GM19455 (cell line): ENCODE measurements around the gene KTN1.

ENCODE experiments used
- ATAC-seq: cut with Tn5 transposase; IDR thresholded peaks from one replicate; pipeline ENCODE4 v1.9.1; 2021; ENCODE audit not compliant: unreplicated experiment

The KTN1 gene

DNA sequence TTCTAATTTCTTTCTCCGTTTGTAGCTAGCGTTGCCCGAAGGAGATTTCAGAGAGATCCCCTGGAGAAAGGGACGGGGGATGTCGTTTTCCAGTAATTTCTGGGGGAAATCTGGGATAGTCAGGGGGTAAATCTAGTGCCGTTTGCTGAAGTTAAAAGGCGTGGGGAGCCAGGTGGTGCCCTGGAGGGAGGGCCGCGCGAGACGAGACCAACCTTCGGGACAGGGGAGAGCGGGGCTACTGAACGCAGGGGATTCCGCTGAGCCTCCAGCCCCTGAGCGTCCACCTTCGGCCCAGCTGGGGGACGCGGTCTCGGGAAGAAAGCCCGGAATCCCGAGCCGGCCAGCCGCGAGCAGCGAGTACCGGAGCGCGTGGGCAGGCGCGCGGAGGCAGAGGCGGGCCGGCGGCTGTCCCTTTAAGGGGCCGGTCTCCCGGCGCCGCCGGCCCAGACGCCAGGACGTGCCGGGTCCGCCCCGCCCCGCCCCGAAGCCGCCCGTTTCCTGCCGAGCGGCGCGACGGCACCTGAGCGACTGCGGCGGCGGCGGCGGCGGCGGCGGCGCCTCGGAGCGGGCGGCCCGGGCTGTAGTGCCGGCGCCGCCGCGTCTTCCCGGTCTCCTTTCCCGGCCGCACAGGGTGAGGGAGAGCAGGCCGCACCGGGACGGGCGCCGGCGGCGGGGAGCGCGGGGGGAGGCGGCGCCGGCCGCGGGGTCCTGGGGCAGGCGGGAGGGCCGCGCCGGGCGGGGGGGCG is at the start of gene KTN1:
KTN1 (plus strand) TSS at position 484 of the 746 bp plus-strand sequence. CDS start 31,842 bp downstream, outside the sequence.
- ATAC-seq, result peak; percentile 81

GRCh38 chr14:55530464-55530863 is 49.5 kb upstream of the KTN1 start:
- ATAC-seq, result no peak

DNA sequence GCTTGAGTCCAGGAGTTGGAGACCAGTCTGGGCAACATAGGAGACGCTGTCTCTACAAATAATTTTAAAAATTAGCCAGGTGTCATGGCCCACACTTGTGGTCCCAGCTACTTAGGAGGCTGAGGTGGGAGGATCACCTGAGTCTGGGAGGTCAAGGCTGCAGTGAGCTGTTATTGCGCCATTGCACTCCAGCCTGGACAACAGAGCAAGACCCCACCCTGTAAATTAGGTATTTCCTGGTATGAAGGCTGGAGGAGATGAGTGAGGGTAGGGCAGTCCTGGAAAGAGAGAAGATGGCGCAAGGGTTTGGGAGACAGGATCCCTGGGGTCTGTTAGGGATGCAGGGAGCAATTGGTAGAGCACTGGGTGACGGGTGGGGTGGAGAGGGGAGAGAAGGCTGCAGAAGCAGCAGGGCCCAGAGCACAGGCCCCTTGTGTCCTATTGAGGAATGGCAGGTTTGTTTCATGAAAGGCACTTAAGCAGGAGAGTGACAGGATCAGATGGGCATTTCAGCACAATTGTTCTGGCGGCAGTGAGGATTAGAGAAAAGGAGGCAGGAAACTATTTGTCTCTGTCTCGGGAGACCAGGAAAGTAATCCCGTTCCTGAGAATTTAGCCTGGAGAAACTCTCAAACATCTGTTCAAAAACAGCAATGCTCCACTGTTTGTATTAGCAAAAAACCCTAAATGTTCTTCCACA is 47.2 kb upstream of the KTN1 start:
- no peak for ATAC-seq

GRCh38 chr14:55533960-55534359 is 46.0 kb upstream of the KTN1 start:
- no peak for ATAC-seq

- no peak for ATAC-seq
Observed at GRCh38 chr14:55535516-55536203, 44.3 kb upstream of the KTN1 start.

DNA sequence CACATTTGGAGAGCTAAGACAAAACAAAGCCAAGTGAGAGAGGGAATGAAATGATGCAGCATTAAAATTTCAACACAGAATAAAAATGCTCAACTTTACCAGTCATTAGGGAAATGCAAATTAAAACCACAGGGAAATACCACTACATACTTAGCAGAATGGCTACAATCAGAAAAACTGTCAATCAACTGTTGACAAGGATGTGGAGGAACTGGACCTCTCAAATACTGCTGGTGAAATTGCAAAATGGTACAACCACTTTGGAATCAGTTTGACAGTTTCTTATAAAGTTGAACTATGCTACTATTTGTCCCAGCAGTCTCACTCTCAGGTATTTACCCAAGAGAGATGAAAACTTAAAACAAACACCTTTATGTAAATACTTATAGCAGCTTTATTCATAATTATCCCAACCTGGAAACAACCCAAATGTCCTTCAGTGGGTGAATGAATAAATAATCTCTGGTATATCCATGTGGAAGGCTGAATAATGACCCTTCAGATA is 43.8 kb upstream of the KTN1 start:
- no peak for ATAC-seq

- no peak for ATAC-seq
Observed at GRCh38 chr14:55537782-55538181, 42.2 kb upstream of the KTN1 start.

- ATAC-seq, result no peak
Observed at GRCh38 chr14:55539975-55540374, 40.0 kb upstream of the KTN1 start.

- ATAC-seq, result no peak
Observed at GRCh38 chr14:55540847-55541773, 38.9 kb upstream of the KTN1 start.

DNA sequence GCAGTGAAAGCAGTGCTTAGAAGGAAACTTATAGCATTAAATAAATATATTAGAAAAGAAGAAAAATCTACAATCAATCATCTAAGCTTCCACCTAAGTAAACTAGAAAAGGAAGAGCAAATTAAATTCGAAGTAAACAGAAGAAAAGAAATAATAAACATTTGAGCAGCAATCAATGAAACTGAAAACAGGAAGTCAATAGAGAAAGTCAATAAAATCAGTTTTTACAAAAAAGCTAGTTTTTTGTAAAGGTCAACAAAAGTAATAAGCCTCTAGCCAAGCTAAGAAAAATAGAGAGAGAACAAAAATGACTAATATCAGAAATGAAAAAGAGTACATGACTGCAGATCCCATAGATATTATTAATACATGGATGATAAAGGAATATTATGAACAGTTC is 34.2 kb upstream of the KTN1 start:
- no peak for ATAC-seq

DNA sequence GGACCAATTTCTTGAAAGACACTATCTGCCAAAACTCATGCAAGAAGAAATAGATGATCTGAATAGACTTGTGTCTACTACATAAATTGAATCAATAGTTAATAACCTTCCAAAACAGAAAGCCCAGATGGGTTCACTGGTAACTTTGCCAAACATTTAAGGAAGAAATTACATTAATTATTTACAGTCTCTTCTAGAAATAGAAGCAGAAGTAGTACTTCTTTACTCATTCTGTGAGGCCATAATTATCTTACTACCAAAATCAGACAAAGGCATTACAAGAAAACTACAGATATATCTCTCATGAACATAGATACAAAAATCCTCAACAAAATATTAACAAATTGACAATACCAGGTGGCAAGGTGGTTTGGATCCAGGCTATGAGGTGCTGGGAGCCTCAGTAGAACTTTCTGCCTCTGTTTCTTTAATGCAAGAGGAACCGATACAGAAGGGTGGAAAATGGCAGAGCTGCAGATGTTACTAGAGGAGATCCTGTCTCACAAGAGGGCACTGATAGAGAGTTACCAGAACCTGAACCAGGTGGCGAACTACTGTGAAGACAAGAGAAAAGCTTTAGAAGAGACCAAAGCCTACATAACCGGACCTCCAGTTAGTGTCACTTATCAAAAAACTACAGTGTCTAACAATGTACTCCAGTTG is 33.7 kb upstream of the KTN1 start:
- no peak for ATAC-seq

DNA sequence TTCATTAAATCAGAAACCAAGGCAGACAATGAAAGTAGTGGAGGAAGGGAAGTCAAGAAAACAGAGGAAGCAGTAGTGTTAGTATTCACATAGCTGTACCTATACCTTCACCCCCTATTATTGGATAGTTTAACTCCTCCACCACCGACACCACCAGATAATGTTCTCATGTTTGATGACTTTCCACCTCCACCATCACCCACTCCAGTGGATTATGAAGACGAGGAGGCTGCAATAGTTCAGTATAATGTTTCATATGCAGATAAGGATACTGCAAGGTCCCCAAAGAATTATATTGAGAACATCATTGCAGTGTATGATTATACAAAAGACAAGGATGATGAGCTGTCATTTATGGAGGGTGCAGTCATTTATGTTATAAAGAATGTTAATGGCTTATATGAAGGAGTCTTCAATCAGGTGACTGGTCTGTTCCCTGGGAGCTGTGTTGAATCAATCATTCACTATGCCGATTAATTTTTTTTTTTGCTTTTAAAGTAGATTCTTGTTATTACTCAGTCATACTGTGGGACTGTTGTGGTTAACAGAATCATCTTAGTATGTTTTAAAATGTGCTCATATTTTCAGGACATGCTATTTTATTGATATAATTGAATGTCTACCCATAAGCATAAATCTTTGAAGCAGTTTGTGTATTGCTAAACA is 32.2 kb upstream of the KTN1 start:
- ATAC-seq, result no peak

DNA sequence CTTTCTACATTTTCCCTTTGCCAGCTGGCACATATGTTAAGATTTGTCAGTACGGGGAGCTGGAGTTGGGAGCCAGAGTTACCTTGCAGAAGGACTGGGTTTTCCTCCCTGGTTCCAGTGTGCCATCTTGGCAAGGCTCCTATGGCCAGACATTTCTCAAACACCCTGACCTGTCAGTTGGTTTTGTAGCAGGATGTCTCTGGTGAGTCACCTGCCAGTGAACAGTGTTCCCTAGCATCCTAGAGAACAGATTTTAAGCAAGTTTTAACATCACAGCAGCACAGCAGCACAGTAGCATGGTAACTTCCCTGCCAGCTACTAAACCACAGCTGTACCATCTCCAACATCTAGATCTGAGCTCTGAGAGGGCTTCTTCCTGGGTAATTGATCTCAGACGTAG is 26.2 kb upstream of the KTN1 start:
- no peak for ATAC-seq

DNA sequence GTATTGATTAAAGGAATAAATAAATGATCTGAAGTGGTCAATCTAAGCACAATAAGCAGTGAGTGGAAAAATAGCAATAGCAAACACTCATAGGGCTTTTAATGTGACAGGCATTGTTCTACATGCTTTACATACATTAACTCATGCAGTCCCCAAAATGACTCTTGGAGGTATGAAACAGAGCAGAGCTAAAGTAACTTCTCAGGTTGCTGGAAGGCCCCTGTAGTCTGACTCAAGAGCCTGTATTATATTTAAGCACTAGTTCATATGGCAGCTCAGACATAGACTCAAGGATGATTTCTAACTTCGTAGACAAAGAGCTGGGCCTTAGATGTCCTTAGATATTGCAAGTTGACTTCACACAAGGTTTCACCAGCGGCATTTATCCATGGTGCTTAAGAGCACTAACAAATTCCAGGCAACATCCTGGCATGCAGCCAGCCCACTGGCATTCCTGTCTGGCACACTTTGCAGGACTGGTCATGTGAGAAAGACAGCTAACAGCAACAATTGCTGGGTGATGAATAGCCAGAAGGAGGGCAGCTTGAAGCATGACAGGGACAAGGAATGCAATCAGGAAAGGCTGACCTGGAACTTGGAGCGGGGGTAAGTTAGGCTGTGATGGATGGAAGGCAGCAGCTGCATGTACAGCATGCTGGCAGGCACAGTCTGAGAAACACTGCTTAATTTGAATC is 22.9 kb upstream of the KTN1 start:
- ATAC-seq, result no peak

- ATAC-seq, result no peak
Observed at GRCh38 chr14:55562135-55562534, 17.9 kb upstream of the KTN1 start.

GRCh38 chr14:55568618-55569017 is 11.4 kb upstream of the KTN1 start:
- no peak for ATAC-seq

- no peak for ATAC-seq
Observed at GRCh38 chr14:55571125-55571889, 8.7 kb upstream of the KTN1 start.

DNA sequence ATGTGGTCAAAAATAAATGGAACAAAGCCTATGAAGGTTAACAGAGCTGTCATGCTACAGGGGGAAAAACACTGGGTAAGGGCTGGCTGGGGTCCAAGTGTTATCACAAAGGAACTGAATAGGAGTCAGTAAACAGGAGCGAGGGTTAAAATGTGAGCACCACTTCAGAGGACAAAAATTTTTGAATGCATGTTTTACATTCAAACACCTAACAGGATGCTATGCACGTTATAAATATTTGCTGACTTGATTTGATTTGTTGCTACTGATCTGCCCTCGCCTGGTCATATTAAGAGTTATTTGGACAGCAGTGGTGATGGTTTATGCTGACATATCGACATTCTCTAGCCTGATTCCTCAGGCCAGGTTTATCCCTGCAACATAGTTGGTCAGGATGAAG is 7.4 kb upstream of the KTN1 start:
- ATAC-seq, result no peak
